GM12878 (cell line): ENCODE measurements around the gene MGST3. TPM values are rescaled to one million over a fixed set of nuclear protein-coding genes. Genes with fewer than 3 reads are reported as not detected.

Experiments used
- ATAC-seq: fragments of 200-7000 bp; cut with Tn5 transposase; 3 replicates; pipeline ENCODE4 v1.9.1; 2020; ENCODE audit warnings: mild to moderate bottlenecking, moderate library complexity
- Bru-seq: library from RNA; stranded (reverse); fragments of 400-500 nt; gene quantifications from one replicate; lab custom pipeline; 2021; lab: Mats Ljungman, UMichigan
- BruChase-seq, 2 experiments: library from RNA; stranded (reverse); fragments of 400-500 nt; gene quantifications; one replicate each; lab custom pipeline; 2021; lab: Mats Ljungman, UMichigan
- BruUV-seq: library from RNA; stranded (reverse); fragments of 400-500 nt; replicated peaks from 2 replicates; lab custom pipeline; 2021; lab: Mats Ljungman, UMichigan
- CTCF ChIA-PET: fragments of 300-600 bp; sonication (Branson Sonifier 250); formaldehyde crosslinking; extraction: SDS; loops from one replicate; lab custom pipeline; 2021; ENCODE audit warnings: inconsistent platforms; lab: Yijun Ruan, JAX
- POLR2A ChIA-PET: fragments of 350-600 bp; formaldehyde crosslinking; extraction: SDS; loops from one replicate; lab custom pipeline; 2021; ENCODE audit warnings: inconsistent platforms; lab: Charles Lee
- RAD21 ChIA-PET: fragments of 300-600 bp; sonication (Branson Sonifier 250); formaldehyde crosslinking; loops from one replicate; lab custom pipeline; 2023; ENCODE audit warnings: antibody characterized with exemption; ENCODE audit not compliant: unreplicated experiment; lab: Charles Lee
- SMC1A ChIA-PET: fragments of 300-600 bp; sonication (Branson Sonifier 250); formaldehyde crosslinking; loops from one replicate; lab custom pipeline; 2023; ENCODE audit not compliant: unreplicated experiment, uncharacterized antibody; lab: Charles Lee
- DNase-seq: peaks from one replicate; pipeline ENCODE4 v3.0.0-alpha.2; 2011; ENCODE audit warnings: low read depth, low spot score
- FAIRE-seq: peaks from 3 replicates; lab custom pipeline; 2011; peaks lifted over from hg19 to GRCh38; lab: Jason Lieb, UNC
- H2AFZ ChIP-seq: 2 replicates; pipeline ENCODE4 v1.6.0; 2011; ENCODE audit warnings: low read depth, low read length, control low read depth; ENCODE audit not compliant: control insufficient read depth
- H3K27ac ChIP-seq: 2 replicates; pipeline ENCODE4 v1.5.1; 2011; ENCODE audit warnings: control low read depth; ENCODE audit not compliant: control insufficient read depth, insufficient read depth
- H3K27me3 ChIP-seq, 2 experiments: replicated peaks in 1 of 2; 2 replicates each; pipeline versions ENCODE4 v1.6.0 to v1.6.1; 2011; ENCODE audit warnings: low read length in 1 of 2; ENCODE audit not compliant: control insufficient read depth in 2 of 2, insufficient read depth in 2 of 2
- H3K36me3 ChIP-seq, 2 experiments: 2 replicates each; pipeline ENCODE4 v1.5.1; 2011; ENCODE audit warnings: low read length in 1 of 2; ENCODE audit not compliant: control insufficient read depth in 2 of 2, insufficient read depth in 2 of 2
- H3K4me1 ChIP-seq: 2 replicates; pipeline ENCODE4 v1.6.1; 2011; ENCODE audit warnings: mild to moderate bottlenecking, low read length, moderate library complexity, mixed read lengths; ENCODE audit not compliant: control insufficient read depth, insufficient read depth
- H3K4me2 ChIP-seq: 2 replicates; pipeline ENCODE4 v1.6.0; 2011; ENCODE audit warnings: control low read depth; ENCODE audit not compliant: control insufficient read depth, insufficient read depth
- H3K4me3 ChIP-seq: fragments of 200-600 bp; sonication (generic); 2 replicates; pipeline ENCODE4 v1.5.1; 2016
- H3K79me2 ChIP-seq: 2 replicates; pipeline ENCODE4 v1.6.0; 2011; ENCODE audit warnings: low read length; ENCODE audit not compliant: control insufficient read depth, insufficient read depth
- H3K9ac ChIP-seq: 2 replicates; pipeline ENCODE4 v1.8.0; 2011; ENCODE audit warnings: low read length, control low read depth, mixed read lengths; ENCODE audit not compliant: control insufficient read depth, insufficient read depth
- H3K9me3 ChIP-seq: replicated peaks from 3 replicates; pipeline ENCODE4 v1.5.1; 2011; ENCODE audit warnings: mild to moderate bottlenecking, low read length; ENCODE audit not compliant: control insufficient read depth, insufficient read depth
- H4K20me1 ChIP-seq: 2 replicates; pipeline ENCODE4 v1.6.0; 2011; ENCODE audit not compliant: control insufficient read depth, insufficient read depth
- HCFC1 ChIP-seq: fragments of 150-350 bp; IDR thresholded peaks from 2 replicates; pipeline ENCODE4 v1.6.1; 2014; ENCODE audit warnings: low read length
- HDAC6 ChIP-seq: fragments of 200-600 bp; sonication (generic); IDR thresholded peaks from one replicate; pipeline ENCODE4 v1.8.0; 2017; ENCODE audit warnings: antibody characterized with exemption; ENCODE audit not compliant: unreplicated experiment
- JUND ChIP-seq: IDR thresholded peaks from 2 replicates; pipeline ENCODE4 v1.6.1; 2012; ENCODE audit warnings: low read depth, mild to moderate bottlenecking, low read length, improper control_type of control experiment, moderate library complexity
- NBN ChIP-seq: fragments of 450-650 bp; IDR thresholded peaks from 2 replicates; pipeline ENCODE4 v1.6.1; 2016
- YY1 ChIP-seq: IDR thresholded peaks from 2 replicates; pipeline ENCODE4 v1.6.1; 2011; ENCODE audit warnings: low read depth, mild to moderate bottlenecking, low read length
- ZNF207 ChIP-seq: fragments of 450-650 bp; IDR thresholded peaks from 2 replicates; pipeline ENCODE4 v1.6.1; 2014; ENCODE audit warnings: antibody characterized with exemption, mild to moderate bottlenecking, borderline replicate concordance
- WGBS: methylation state at CpG from one replicate; pipeline ENCODE4 v1.1.6; 2016; ENCODE audit warnings: low lambda C conversion rate; ENCODE audit not compliant: insufficient replicate concordance, insufficient coverage; ENCODE audit errors: missing lambda C conversion rate; 5-methylcytosine and 5-hydroxymethylcytosine counted together
- in situ Hi-C: fragments of 300-500 bp; cut with MboI; formaldehyde crosslinking; loops from 9 replicates; pipeline ENCODE4 v1.14.3; 2018; ENCODE audit warnings: mixed read lengths
- intact Hi-C: fragments of 100-400 bp; cut with micrococcal nuclease; formaldehyde crosslinking; loops from one replicate; pipeline ENCODE4 v1.14.2; 2022; ENCODE audit not compliant: unreplicated experiment
- long read RNA-seq, 2 experiments: library from polyadenylated mRNA; unstranded; transcript quantifications; one replicate each; pipeline ENCODE4 v2.0.0, GENCODE V29; 2019 to 2020
- polyA minus RNA-seq, 3 experiments: library from RNA; depleted of rRNA, polyadenylated mRNA; stranded (reverse); fragments of >200 nt; gene quantifications; 2 replicates each; pipeline ENCODE4 v1.2.3, GENCODE V29; 2011
- polyA plus RNA-seq, 11 experiments: library from polyadenylated mRNA; depleted of rRNA in 4 of 11; unstranded in 6 of 11; stranded (reverse) in 5 of 11; fragments of >200 nt; fragmentation: Nextera tagmentation in 4 of 11; fragmentation: Illumina TruSeq in 1 of 11; extraction: Ambion mirVana in 4 of 11; extraction: Trizol in 1 of 11; gene quantifications; 1 replicate in 1 of 11; 2 replicates in 10 of 11; pipeline versions ENCODE4 v1.2.1 to v1.2.3, GENCODE V29; 2011 to 2016; ENCODE audit warnings: inconsistent platforms in 2 of 11, missing spikeins in 2 of 11, low read depth in 1 of 11
- total RNA-seq, 4 experiments: library from RNA; depleted of rRNA in 3 of 4; stranded (reverse); fragments of >200 nt in 3 of 4; fragmentation: Illumina TruSeq in 1 of 4; extraction: Trizol in 1 of 4; gene quantifications; 2 replicates each; pipeline versions ENCODE4 v1.2.1 to v1.2.3, GENCODE V29; 2013 to 2021
- TF ChIP-seq, protein P1 (sequence below): fragments of 450-650 bp; formaldehyde crosslinking; IDR thresholded peaks from 2 replicates; pipeline ENCODE4 v1.4.0; 2020; ENCODE audit warnings: mild to moderate bottlenecking, moderate library complexity
- TF ChIP-seq, protein P2 (sequence below): IDR thresholded peaks from 2 replicates; pipeline ENCODE4 v1.6.1; 2012; ENCODE audit warnings: low read depth, low read length, improper control_type of control experiment
- TF ChIP-seq, protein P3 (sequence below): fragments of 450-650 bp; formaldehyde crosslinking; IDR thresholded peaks from 2 replicates; pipeline ENCODE4 v1.4.0; 2022; ENCODE audit warnings: mild to moderate bottlenecking, moderate library complexity

MGST3 gene
- total RNA-seq (2013; cell fraction: nucleolus; rRNA removed): 25.0 and 25.3 TPM in 2 replicates
- total RNA-seq (2014; rRNA removed) (55.3 and 63.2 TPM in 2 replicates), total RNA-seq (2014; rRNA removed; fragmentation: Illumina TruSeq; extraction: Trizol) (38.0 and 44.9 TPM in 2 replicates), total RNA-seq (2021) (37.3 and 41.4 TPM in 2 replicates), polyA plus RNA-seq (2011; rRNA removed) (58.9 and 64.9 TPM in 2 replicates), polyA plus RNA-seq (2014; fragmentation: Illumina TruSeq; extraction: Trizol) (41.0 and 45.6 TPM in 2 replicates), polyA plus RNA-seq (2014; fragmentation: Nextera tagmentation; extraction: Ambion mirVana) (100 to 1,000 TPM; 137 to 145 TPM), polyA plus RNA-seq (2014; rRNA removed) (60.3 and 72.6 TPM in 2 replicates), polyA plus RNA-seq (2016; fragmentation: Nextera tagmentation; extraction: Ambion mirVana) (100 to 1,000 TPM; 105 to 120 TPM), polyA minus RNA-seq (2011; rRNA and poly(A)+ RNA removed) (21.4 and 31.2 TPM in 2 replicates), Bru-seq, nascent RNA (percentile 69 among the genes with signal in this experiment), BruChase-seq, experiment 1, labeled RNA remaining after a 6-hour chase (percentile 67 among the genes with signal in this experiment), BruChase-seq, experiment 2, labeled RNA remaining after a 2-hour chase (percentile 74 among the genes with signal in this experiment)
- polyA plus RNA-seq (2011; ENCODE audit: low read depth): 84.8 TPM
- 68.7 and 81.4 TPM in 2 replicates for polyA plus RNA-seq (2011; cell fraction: cytosol; rRNA removed)
- polyA plus RNA-seq (2011; cell fraction: nucleus; rRNA removed): 52.0 and 106 TPM in 2 replicates
- polyA plus RNA-seq (2012): 60.0 and 63.1 TPM in 2 replicates
- 15.9 and 19.5 TPM in 2 replicates for polyA minus RNA-seq (2011; cell fraction: cytosol; rRNA and poly(A)+ RNA removed)
- 10.3 and 16.4 TPM in 2 replicates for polyA minus RNA-seq (2011; cell fraction: nucleus; rRNA and poly(A)+ RNA removed)
- long read RNA-seq, experiment 1, transcript MGST3-205 (6 exons, 1,015 nt): major isoform, 30 of 31 reads
- long read RNA-seq, experiment 1, partial matches to known transcripts: 1 of 31 reads
- long read RNA-seq, experiment 1, other reads (novel, unspliced or antisense): 0 of 31 reads
- long read RNA-seq, experiment 2, transcript MGST3-205 (6 exons, 1,015 nt): major isoform, 119 of 130 reads
- long read RNA-seq, experiment 2, partial matches to known transcripts: 2 of 130 reads
- long read RNA-seq, experiment 2, other reads (novel, unspliced or antisense): 3 of 130 reads

DNA sequence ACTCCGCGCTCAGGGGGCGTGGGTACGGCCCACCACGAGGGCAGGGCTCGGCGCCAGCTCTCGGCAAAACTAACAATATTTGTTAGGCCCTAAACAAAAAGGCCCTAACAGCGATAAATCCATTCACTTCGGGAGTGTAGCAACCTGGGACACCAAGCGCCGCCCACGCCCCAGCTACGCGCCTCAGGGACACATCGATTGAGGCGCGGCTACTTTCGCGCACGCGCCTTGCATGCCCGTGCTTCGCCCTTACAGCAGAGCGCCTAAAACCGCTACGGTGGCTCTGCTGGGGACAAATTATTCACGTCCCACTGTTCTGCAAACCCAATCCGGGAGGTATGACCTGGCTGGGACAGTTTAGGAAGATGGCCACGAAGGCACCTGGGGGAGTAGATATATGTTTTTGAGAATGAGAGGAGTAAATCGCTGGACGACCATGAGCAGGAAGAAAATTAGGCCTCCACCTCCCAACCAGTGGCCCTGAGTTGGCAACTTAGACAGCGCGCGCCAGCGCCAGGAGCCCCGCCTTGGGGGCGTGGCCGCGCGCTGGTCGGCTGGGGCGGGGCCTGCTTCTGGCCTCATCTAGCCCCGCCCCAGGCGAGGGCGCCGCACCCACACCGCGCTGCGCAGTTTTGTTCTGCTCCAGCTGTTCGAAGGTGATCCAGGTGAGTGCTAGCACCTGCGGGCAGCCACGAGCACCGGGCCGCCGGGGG is at the start of gene MGST3:
Gene MGST3 (plus strand): TSS at position 606 of the 713 bp plus-strand sequence. CDS start 18,614 bp downstream, outside the sequence.
- ChIA-PET SMC1A (interaction anchor here (0.9 to 1.6 kb wide), 4 partner anchors 14 to 56 kb away, joined by 3 to 5 read pairs (median 4); no protein-coding TSS in a partner anchor), POLR2A (interaction anchor here (0.8 to 1.6 kb wide), 4 partner anchors 33 to 226 kb away, joined by 3 to 9 read pairs (median 6); partner anchors contain the start of gene ALDH9A1), CTCF (interaction anchor here (0.6 to 1.7 kb wide), 7 partner anchors 14 to 273 kb away, joined by 3 to 8 read pairs (median 4); partner anchors contain the start of gene ALDH9A1), RAD21 (interaction anchor here (0.6 to 2.3 kb wide), 2 partner anchors 33 to 67 kb away, joined by 5 to 8 read pairs; partner anchors contain the start of gene ALDH9A1)
- BruUV-seq: no TSS peak
- Histone ChIP-seq H3K36me3 (no peaks in the 10 kb centered on the region), H3K4me3 (peak within 1 kb of the TSS; percentile 87), H2AFZ (peak within 1 kb of the TSS; percentile 99), H3K9me3 (no peaks in the 10 kb centered on the region), H3K4me2 (peak within 1 kb of the TSS; percentile 94), H3K4me1 (peaks cover 20% of the 10 kb centered on the region), H3K79me2 (peaks cover 6% of the 10 kb centered on the region), H4K20me1 (no peaks in the 10 kb centered on the region), H3K27ac (peak within 1 kb of the TSS; percentile 92), H3K9ac (peak within 1 kb of the TSS; percentile 72), H3K27me3 (no peaks in the 10 kb centered on the region)
- DNase-seq (peak; percentile 91), ATAC-seq (peak; percentile 95), FAIRE-seq (peak; percentile 62)
- 1% methylated on average over 52 of the region's 56 CpGs for WGBS
- in situ Hi-C loops: no loop called here
- intact Hi-C loops: loop anchor here (1.0 to 5.0 kb wide), 2 partner anchors 32 to 67 kb away; partner anchors contain the start of gene ALDH9A1
- peak; percentile 85; the same call in 1 of the 2 replicates for TF ChIP-seq ZNF207
- no peak for TF ChIP-seq HDAC6
- TF ChIP-seq, protein P1, sequence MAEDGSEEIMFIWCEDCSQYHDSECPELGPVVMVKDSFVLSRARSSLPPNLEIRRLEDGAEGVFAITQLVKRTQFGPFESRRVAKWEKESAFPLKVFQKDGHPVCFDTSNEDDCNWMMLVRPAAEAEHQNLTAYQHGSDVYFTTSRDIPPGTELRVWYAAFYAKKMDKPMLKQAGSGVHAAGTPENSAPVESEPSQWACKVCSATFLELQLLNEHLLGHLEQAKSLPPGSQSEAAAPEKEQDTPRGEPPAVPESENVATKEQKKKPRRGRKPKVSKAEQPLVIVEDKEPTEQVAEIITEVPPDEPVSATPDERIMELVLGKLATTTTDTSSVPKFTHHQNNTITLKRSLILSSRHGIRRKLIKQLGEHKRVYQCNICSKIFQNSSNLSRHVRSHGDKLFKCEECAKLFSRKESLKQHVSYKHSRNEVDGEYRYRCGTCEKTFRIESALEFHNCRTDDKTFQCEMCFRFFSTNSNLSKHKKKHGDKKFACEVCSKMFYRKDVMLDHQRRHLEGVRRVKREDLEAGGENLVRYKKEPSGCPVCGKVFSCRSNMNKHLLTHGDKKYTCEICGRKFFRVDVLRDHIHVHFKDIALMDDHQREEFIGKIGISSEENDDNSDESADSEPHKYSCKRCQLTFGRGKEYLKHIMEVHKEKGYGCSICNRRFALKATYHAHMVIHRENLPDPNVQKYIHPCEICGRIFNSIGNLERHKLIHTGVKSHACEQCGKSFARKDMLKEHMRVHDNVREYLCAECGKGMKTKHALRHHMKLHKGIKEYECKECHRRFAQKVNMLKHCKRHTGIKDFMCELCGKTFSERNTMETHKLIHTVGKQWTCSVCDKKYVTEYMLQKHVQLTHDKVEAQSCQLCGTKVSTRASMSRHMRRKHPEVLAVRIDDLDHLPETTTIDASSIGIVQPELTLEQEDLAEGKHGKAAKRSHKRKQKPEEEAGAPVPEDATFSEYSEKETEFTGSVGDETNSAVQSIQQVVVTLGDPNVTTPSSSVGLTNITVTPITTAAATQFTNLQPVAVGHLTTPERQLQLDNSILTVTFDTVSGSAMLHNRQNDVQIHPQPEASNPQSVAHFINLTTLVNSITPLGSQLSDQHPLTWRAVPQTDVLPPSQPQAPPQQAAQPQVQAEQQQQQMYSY (CRISPR knock-in tag): no peak
- TF ChIP-seq YY1: peak; percentile 63; the same call in 1 of the 2 replicates
- peak; percentile 94 for TF ChIP-seq NBN
- no peak for TF ChIP-seq JUND
- TF ChIP-seq, protein P2, sequence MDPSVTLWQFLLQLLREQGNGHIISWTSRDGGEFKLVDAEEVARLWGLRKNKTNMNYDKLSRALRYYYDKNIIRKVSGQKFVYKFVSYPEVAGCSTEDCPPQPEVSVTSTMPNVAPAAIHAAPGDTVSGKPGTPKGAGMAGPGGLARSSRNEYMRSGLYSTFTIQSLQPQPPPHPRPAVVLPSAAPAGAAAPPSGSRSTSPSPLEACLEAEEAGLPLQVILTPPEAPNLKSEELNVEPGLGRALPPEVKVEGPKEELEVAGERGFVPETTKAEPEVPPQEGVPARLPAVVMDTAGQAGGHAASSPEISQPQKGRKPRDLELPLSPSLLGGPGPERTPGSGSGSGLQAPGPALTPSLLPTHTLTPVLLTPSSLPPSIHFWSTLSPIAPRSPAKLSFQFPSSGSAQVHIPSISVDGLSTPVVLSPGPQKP: 0 out of 2 replicates have a peak, but pooled peaks have one; percentile 32
- peak; percentile 78 for TF ChIP-seq HCFC1
- TF ChIP-seq, protein P3, sequence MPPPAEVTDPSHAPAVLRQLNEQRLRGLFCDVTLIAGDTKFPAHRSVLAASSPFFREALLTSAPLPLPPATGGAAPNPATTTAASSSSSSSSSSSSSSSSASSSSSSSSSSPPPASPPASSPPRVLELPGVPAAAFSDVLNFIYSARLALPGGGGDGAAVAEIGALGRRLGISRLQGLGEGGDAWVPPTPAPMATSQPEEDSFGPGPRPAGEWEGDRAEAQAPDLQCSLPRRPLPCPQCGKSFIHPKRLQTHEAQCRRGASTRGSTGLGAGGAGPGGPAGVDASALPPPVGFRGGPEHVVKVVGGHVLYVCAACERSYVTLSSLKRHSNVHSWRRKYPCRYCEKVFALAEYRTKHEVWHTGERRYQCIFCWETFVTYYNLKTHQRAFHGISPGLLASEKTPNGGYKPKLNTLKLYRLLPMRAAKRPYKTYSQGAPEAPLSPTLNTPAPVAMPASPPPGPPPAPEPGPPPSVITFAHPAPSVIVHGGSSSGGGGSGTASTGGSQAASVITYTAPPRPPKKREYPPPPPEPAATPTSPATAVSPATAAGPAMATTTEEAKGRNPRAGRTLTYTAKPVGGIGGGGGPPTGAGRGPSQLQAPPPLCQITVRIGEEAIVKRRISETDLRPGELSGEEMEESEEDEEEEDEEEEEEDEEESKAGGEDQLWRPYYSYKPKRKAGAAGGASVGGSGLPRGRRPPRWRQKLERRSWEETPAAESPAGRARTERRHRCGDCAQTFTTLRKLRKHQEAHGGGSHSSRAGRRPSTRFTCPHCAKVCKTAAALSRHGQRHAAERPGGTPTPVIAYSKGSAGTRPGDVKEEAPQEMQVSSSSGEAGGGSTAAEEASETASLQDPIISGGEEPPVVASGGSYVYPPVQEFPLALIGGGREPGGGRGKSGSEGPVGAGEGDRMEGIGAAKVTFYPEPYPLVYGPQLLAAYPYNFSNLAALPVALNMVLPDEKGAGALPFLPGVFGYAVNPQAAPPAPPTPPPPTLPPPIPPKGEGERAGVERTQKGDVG (CRISPR knock-in tag): no peak
